Right lobe of liver (tissue), 4 donors: ENCODE data around the gene EXOSC6.
"Not testable (repeated sequence)": the region's sequence is repeated elsewhere in the genome, so short reads cannot be mapped to it uniquely, and the experiment has no call there.

Experiments
- CTCF ChIP-seq, 4 donors: fragments of 200-600 bp in 3 of 4; fragments of 450-650 bp in 1 of 4; IDR thresholded peaks; one replicate each; pipeline versions ENCODE4 v1.5.1 to v1.8.0; 2016 to 2022; ENCODE audit warnings: antibody characterized with exemption in 4 of 4, mild to moderate bottlenecking in 2 of 4
- POLR2A ChIP-seq: fragments of 450-650 bp; IDR thresholded peaks from one replicate; pipeline ENCODE4 v1.6.1; 2017; ENCODE audit warnings: antibody characterized with exemption, mild to moderate bottlenecking
- donor health status: DM: no; HTN: no; CAD: no.
- donor health status: DM: no; HTN: no; CAD: no.
- donor health status: DM: no; HTN: yes; CAD: no.

- TF ChIP-seq CTCF (IDR thresholded peaks at IDR 0.05); POLR2A: not testable (repeated sequence)
These were observed 27.1 kb downstream of the EXOSC6 start for GRCh38 chr16:70224645-70225044.
